Psoas muscle (tissue), 8 donors: Measurements from ENCODE around the gene RNF225. TPM values are rescaled to one million over a fixed set of nuclear protein-coding genes. Genes with fewer than 3 reads are reported as not detected.
"Not testable (repeated sequence)": the region's sequence is repeated elsewhere in the genome, so short reads cannot be mapped to it uniquely, and the experiment has no call there.

Source experiments
- ATAC-seq, 4 donors: fragments of 200-7000 bp; cut with Tn5 transposase; one replicate each; pipeline ENCODE4 v1.9.1; 2020; ENCODE audit warnings: moderate library complexity in 3 of 4, mild to moderate bottlenecking in 2 of 4
- DNase-seq, 2 donors: peaks; one replicate each; pipeline ENCODE4 v3.0.0-alpha.2; 2020
- H3K27ac ChIP-seq: fragments of 200-600 bp; one replicate; pipeline ENCODE4 v1.8.0; 2022
- H3K27me3 ChIP-seq, 3 donors: fragments of 200-600 bp in 1 of 3; one replicate each; pipeline versions ENCODE4 v1.6.1 to v1.8.0; 2013 to 2022; ENCODE audit warnings: low read length in 2 of 3, mild to moderate bottlenecking in 2 of 3, moderate library complexity in 1 of 3; ENCODE audit not compliant: insufficient read depth in 3 of 3
- H3K36me3 ChIP-seq, 2 donors: fragments of 200-600 bp in 1 of 2; one replicate each; pipeline versions ENCODE4 v1.6.1 to v1.8.0; 2013 to 2022; ENCODE audit warnings: low read depth in 1 of 2, mild to moderate bottlenecking in 1 of 2, moderate library complexity in 1 of 2; ENCODE audit not compliant: insufficient read depth in 1 of 2
- H3K4me1 ChIP-seq: fragments of 200-600 bp; one replicate; pipeline ENCODE4 v1.8.0; 2022
- H3K4me3 ChIP-seq: fragments of 200-600 bp; one replicate; pipeline ENCODE4 v1.8.0; 2022; ENCODE audit warnings: mild to moderate bottlenecking
- H3K9me3 ChIP-seq: fragments of 200-600 bp; one replicate; pipeline ENCODE4 v1.8.0; 2022
- CTCF ChIP-seq: fragments of 200-600 bp; IDR thresholded peaks from one replicate; pipeline ENCODE4 v1.8.0; 2022; ENCODE audit warnings: antibody characterized with exemption
- WGBS, 3 donors: extraction: QIAGEN DNeasy Blood & Tissue Kit; methylation state at CpG; one replicate each; pipeline versions ENCODE4 v1.1.6 to v1.1.7; 2013; 5-methylcytosine and 5-hydroxymethylcytosine counted together
- intact Hi-C, 2 donors: fragments of 100-400 bp; cut with DNase I; formaldehyde crosslinking; loops; one replicate each; pipeline versions ENCODE4 v1.11.0 to v1.14.2; 2022
- polyA plus RNA-seq, 3 donors: library from polyadenylated mRNA; stranded (reverse); fragments of 200-250 nt; gene quantifications; one replicate each; pipeline ENCODE4 v1.2.3, GENCODE V29; 2013
- total RNA-seq, 4 donors: library from RNA; stranded (reverse); fragmentation: NEBNext Ultra II Directional in 2 of 4; extraction: Animal tissue kit (Norgen Biotek cat#: 25700) in 2 of 4; gene quantifications; one replicate each; pipeline versions ENCODE4 v1.2.1 to v1.2.4, GENCODE V29; 2021 to 2023
- donor health status: healthy with polysubstance abuse.
- donor health status: DM: no; HTN: no; CAD: no; lungs with moderate emphysema.
- donor health status: Bipolar disorder and iron deficiency.
- donor health status: healthy.
- donor health status: DM: yes; HTN: yes; CAD: no.
- donor health status: DM: no; HTN: no; CAD: no.
- donor health status: DM: no; HTN: no; CAD: no.
- donor health status: DM: yes; HTN: yes; CAD: no.

Gene RNF225
- total and polyA plus RNA-seq, 7 donors, result not detected

DNA sequence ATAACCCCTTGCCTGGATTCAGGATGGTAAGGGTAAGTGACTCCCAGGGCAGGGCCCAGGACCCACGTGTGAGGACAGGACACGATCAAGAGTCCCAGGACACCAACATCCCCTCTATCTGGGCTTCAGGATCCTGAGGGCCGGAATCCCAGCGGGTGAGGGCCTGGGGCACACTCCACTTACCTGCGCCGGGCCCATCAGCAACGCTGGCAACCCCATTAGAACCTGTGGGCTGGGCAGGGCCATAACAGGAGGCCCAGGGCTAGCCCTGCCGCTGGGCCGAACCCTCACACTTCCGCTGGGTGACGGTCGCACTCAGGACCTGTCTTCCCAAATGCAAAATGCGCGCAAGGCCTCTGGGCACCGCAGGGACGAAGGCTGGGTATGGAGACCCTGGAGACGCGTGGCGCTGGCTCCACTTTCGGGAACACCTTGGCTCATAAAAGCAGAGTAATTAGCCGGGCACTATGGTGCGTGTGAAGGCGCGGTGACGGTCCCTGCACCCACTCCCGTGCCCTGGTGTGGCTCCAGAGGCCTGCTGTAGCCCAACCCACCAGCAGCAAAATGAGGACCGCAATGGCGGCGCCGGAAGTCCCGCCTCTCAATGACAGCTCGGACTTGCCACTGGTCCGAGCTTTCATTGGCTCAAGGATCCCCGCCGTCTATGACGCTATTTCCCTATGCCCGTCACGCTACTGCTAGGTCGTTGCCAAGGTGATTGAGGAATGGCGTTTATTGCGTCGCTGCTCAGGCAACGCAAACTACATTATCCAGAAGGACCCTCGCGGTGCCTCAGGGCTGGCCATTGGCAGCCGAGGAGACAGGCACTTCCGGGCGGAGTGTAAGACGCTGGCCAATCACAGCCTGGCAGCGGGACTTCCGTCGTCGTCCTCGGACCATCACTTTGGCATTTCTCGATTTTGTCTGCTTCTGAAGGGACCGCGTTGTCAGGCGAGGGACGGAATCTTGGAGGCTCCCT lies 44.4 kb downstream of the RNF225 start, which contains the start of gene ZNF132:
Gene ZNF132 (minus strand): TSS at position 578 of the 979 bp plus-strand sequence. CDS start 332 bp downstream, at position 246.
- no peak for TF ChIP-seq CTCF

GRCh38 chr19:58440556-58440955 lies 45.1 kb downstream of the RNF225 start:
- H3K27me3 ChIP-seq, result no peaks in the 10 kb centered on the region
- peak overlapping the region; percentile 81 for H3K27ac ChIP-seq
- peak in 3 of 4 donors; percentile 3 to 13 (median 6) for ATAC-seq
- intact Hi-C loops, result no loop called here
- H3K4me3 ChIP-seq, result peak overlapping the region; percentile 81
- WGBS, 3 donors, result 11 to 14% (median 13%) methylated on average over 24 to 31 of the region's 31 CpGs
- H3K9me3 ChIP-seq, result peaks cover 36% of the 10 kb centered on the region
- H3K36me3 ChIP-seq, result peaks cover 9 to 19% of the 10 kb centered on the region in 2 donors
- peaks cover 11% of the 10 kb centered on the region for H3K4me1 ChIP-seq
- TF ChIP-seq CTCF, result no peak
- no peak for DNase-seq

More for the DNA sequence above, 44.4 kb downstream of the RNF225 start, which contains the start of gene ZNF132:
- Histone ChIP-seq H3K4me3 (peak within 1 kb of the TSS; percentile 81), H3K36me3 (peaks cover 14 to 25% of the 10 kb centered on the region in 2 donors), H3K27me3 (no peaks in the 10 kb centered on the region), H3K27ac (peak within 1 kb of the TSS; percentile 81), H3K9me3 (peaks cover 43% of the 10 kb centered on the region), H3K4me1 (peaks cover 11% of the 10 kb centered on the region)
- intact Hi-C loops, result no loop called here
- WGBS, 3 donors, result 5 to 7% (median 6%) methylated on average over 59 of the region's 59 CpGs
- peak; percentile 96 to 97 for DNase-seq
- ATAC-seq, result peak; percentile 98 to 99 (median 98)

GRCh38 chr19:58442986-58443385 lies 47.5 kb downstream of the RNF225 start:
- H3K4me3 ChIP-seq, H3K36me3 ChIP-seq, H3K27ac ChIP-seq, ATAC-seq, DNase-seq, intact Hi-C loops: not testable (repeated sequence)
- Histone ChIP-seq H3K4me1 (peaks cover 11% of the 10 kb centered on the region), H3K9me3 (peaks cover 13% of the 10 kb centered on the region), H3K27me3 (peaks cover 0 to 12% (median 0%) of the 10 kb centered on the region in 3 donors)
- 84 to 88% (median 87%) methylated on average over 7 of the region's 7 CpGs for WGBS, 3 donors

Other genes with a start within 250 kb of the RNF225 start
- 1 to 10 TPM; 1.4 to 5.7 (median 1.9) TPM for gene ZNF329, start 244.9 kb upstream of the RNF225 start, total RNA-seq
- 1 to 10 TPM in 2 of 3 donors, under 1 TPM in 1; 0.79 to 3.5 (median 1.9) TPM for gene ZNF329, start 244.9 kb upstream of the RNF225 start, polyA plus RNA-seq
- gene ZNF274, start 212.6 kb upstream of the RNF225 start, total RNA-seq, result 10 to 100 TPM; 11.2 to 15.0 (median 14.8) TPM
- 10 to 100 TPM; 11.3 to 20.5 (median 13.9) TPM for gene ZNF274, start 212.6 kb upstream of the RNF225 start, polyA plus RNA-seq
- 10 to 100 TPM in 1 of 4 donors, 1 to 10 TPM in 3; 2.4 to 15.3 (median 5.1) TPM for gene ZNF544, start 166.7 kb upstream of the RNF225 start, total RNA-seq
- 1 to 10 TPM; 3.8 to 8.1 (median 7.8) TPM for gene ZNF544, start 166.7 kb upstream of the RNF225 start, polyA plus RNA-seq
- 1 to 10 TPM; 1.5 to 2.5 (median 2.0) TPM for gene ZNF8, start 116.7 kb upstream of the RNF225 start, total RNA-seq
- gene ZNF8, start 116.7 kb upstream of the RNF225 start, polyA plus RNA-seq, result 1 to 10 TPM in 1 of 3 donors, under 1 TPM in 2; 0.35 to 1.3 (median 0.86) TPM
- gene ERVK3-1, start 90.3 kb upstream of the RNF225 start, total RNA-seq, result 10 to 100 TPM; 13.9 to 33.3 (median 16.4) TPM
- gene ERVK3-1, start 90.3 kb upstream of the RNF225 start, polyA plus RNA-seq, result 10 to 100 TPM; 29.5 to 81.0 (median 77.4) TPM
- 1 to 10 TPM; 2.0 to 3.1 (median 2.4) TPM for gene ZSCAN22, start 68.7 kb upstream of the RNF225 start, total RNA-seq
- 1 to 10 TPM; 1.1 to 1.8 (median 1.8) TPM for gene ZSCAN22, start 68.7 kb upstream of the RNF225 start, polyA plus RNA-seq
- gene A1BG, start 42.2 kb upstream of the RNF225 start, total RNA-seq, result 1 to 10 TPM; 1.6 to 5.4 (median 3.8) TPM
- 10 to 100 TPM in 2 of 3 donors, 1 to 10 TPM in 1; 5.2 to 12.0 (median 10.0) TPM for gene A1BG, start 42.2 kb upstream of the RNF225 start, polyA plus RNA-seq
- under 1 TPM; 0.08 to 0.30 (median 0.18) TPM for gene ZNF497, start 32.9 kb upstream of the RNF225 start, total RNA-seq
- gene ZNF497, start 32.9 kb upstream of the RNF225 start, polyA plus RNA-seq, result under 1 TPM; 0.13 to 0.43 (median 0.30) TPM
- gene ZNF837, start 14.6 kb upstream of the RNF225 start, total RNA-seq, result under 1 TPM; 0.10 to 0.34 (median 0.20) TPM
- under 1 TPM; 0.08 to 0.33 (median 0.24) TPM for gene ZNF837, start 14.6 kb upstream of the RNF225 start, polyA plus RNA-seq
- 100 to 1,000 TPM; 513 to 839 (median 740) TPM for gene RPS5, start 8.4 kb upstream of the RNF225 start, total RNA-seq
- gene RPS5, start 8.4 kb upstream of the RNF225 start, polyA plus RNA-seq, result 1,000 to 10,000 TPM; 1,118 to 2,384 (median 1,312) TPM
- gene ZNF584, start 13.0 kb downstream of the RNF225 start, total RNA-seq, result 10 to 100 TPM in 3 of 4 donors, 1 to 10 TPM in 1; 9.5 to 16.2 (median 13.3) TPM
- gene ZNF584, start 13.0 kb downstream of the RNF225 start, polyA plus RNA-seq, result 10 to 100 TPM in 2 of 3 donors, 1 to 10 TPM in 1; 8.7 to 23.8 (median 11.6) TPM
- 1 to 10 TPM; 2.1 to 5.2 (median 4.3) TPM for gene ZNF132, start 44.5 kb downstream of the RNF225 start, total RNA-seq
- gene ZNF132, start 44.5 kb downstream of the RNF225 start, polyA plus RNA-seq, result 1 to 10 TPM; 1.4 to 2.7 (median 1.6) TPM
- 1 to 10 TPM; 4.4 to 8.9 (median 4.9) TPM for gene ZNF324B, start 56.0 kb downstream of the RNF225 start, total RNA-seq
- 1 to 10 TPM; 2.5 to 6.2 (median 2.9) TPM for gene ZNF324B, start 56.0 kb downstream of the RNF225 start, polyA plus RNA-seq
- 1 to 10 TPM; 3.5 to 7.2 (median 4.8) TPM for gene ZNF324, start 71.4 kb downstream of the RNF225 start, total RNA-seq
- gene ZNF324, start 71.4 kb downstream of the RNF225 start, polyA plus RNA-seq, result 1 to 10 TPM; 2.1 to 6.4 (median 3.1) TPM
- gene ZNF446, start 80.7 kb downstream of the RNF225 start, total RNA-seq, result 1 to 10 TPM; 3.5 to 8.1 (median 4.9) TPM
- gene ZNF446, start 80.7 kb downstream of the RNF225 start, polyA plus RNA-seq, result 1 to 10 TPM; 4.6 to 8.7 (median 6.3) TPM
- 1 to 10 TPM; 3.1 to 6.6 (median 4.0) TPM for gene SLC27A5, start 116.3 kb downstream of the RNF225 start, total RNA-seq
- 10 to 100 TPM in 2 of 3 donors, 1 to 10 TPM in 1; 6.1 to 11.0 (median 10.6) TPM for gene SLC27A5, start 116.3 kb downstream of the RNF225 start, polyA plus RNA-seq
- gene ZBTB45, start 124.2 kb downstream of the RNF225 start, total RNA-seq, result 10 to 100 TPM in 1 of 4 donors, 1 to 10 TPM in 3; 7.7 to 13.0 (median 9.9) TPM
- 10 to 100 TPM in 1 of 3 donors, 1 to 10 TPM in 2; 6.2 to 12.5 (median 8.5) TPM for gene ZBTB45, start 124.2 kb downstream of the RNF225 start, polyA plus RNA-seq
- gene TRIM28, start 148.4 kb downstream of the RNF225 start, total RNA-seq, result 100 to 1,000 TPM; 165 to 212 (median 197) TPM
- 100 to 1,000 TPM; 141 to 154 (median 147) TPM for gene TRIM28, start 148.4 kb downstream of the RNF225 start, polyA plus RNA-seq
- 100 to 1,000 TPM in 2 of 4 donors, 10 to 100 TPM in 2; 96.5 to 126 (median 103) TPM for gene CHMP2A, start 159.4 kb downstream of the RNF225 start, total RNA-seq
- 100 to 1,000 TPM; 149 to 184 (median 157) TPM for gene CHMP2A, start 159.4 kb downstream of the RNF225 start, polyA plus RNA-seq
- 100 to 1,000 TPM in 3 of 4 donors, 10 to 100 TPM in 1; 95.4 to 146 (median 125) TPM for gene UBE2M, start 163.0 kb downstream of the RNF225 start, total RNA-seq
- 100 to 1,000 TPM in 2 of 3 donors, 10 to 100 TPM in 1; 86.8 to 146 (median 145) TPM for gene UBE2M, start 163.0 kb downstream of the RNF225 start, polyA plus RNA-seq
- 10 to 100 TPM in 2 of 4 donors, 1 to 10 TPM in 2; 8.2 to 13.0 (median 11.1) TPM for gene MZF1, start 177.7 kb downstream of the RNF225 start, total RNA-seq
- gene MZF1, start 177.7 kb downstream of the RNF225 start, polyA plus RNA-seq, result 10 to 100 TPM in 1 of 3 donors, 1 to 10 TPM in 2; 5.0 to 12.5 (median 8.2) TPM